H7 (cell line): ENCODE measurements around the gene ANP32A. TPM values are rescaled to one million over a fixed set of nuclear protein-coding genes. Genes with fewer than 3 reads are reported as not detected.
A peak's percentile ranks its signal among the peaks of the same experiment; 100 is the strongest.

Source experiments
- DNase-seq: peaks from one replicate; pipeline ENCODE4 v3.0.0; 2012
- H3K27me3 ChIP-seq: 2 replicates; pipeline ENCODE4 v1.6.0; 2011; ENCODE audit warnings: mild to moderate bottlenecking, low read length; ENCODE audit not compliant: control insufficient read depth, insufficient read depth
- H3K36me3 ChIP-seq: replicated peaks from 2 replicates; pipeline ENCODE4 v1.5.1; 2011; ENCODE audit warnings: low read length; ENCODE audit not compliant: control insufficient read depth, insufficient read depth
- H3K4me3 ChIP-seq: 2 replicates; pipeline ENCODE4 v1.5.1; 2011; ENCODE audit warnings: low read depth, mild to moderate bottlenecking, control low read depth, low read length, moderate library complexity; ENCODE audit not compliant: insufficient read depth
- total RNA-seq: library from RNA; depleted of rRNA; stranded (reverse); fragments of >200 nt; shearing (Covaris generic); gene quantifications from 2 replicates; pipeline ENCODE4 v1.2.3, GENCODE V29; 2014

ANP32A gene
- total RNA-seq, 1 experiment from 2014 or later = 107 TPM

DNA sequence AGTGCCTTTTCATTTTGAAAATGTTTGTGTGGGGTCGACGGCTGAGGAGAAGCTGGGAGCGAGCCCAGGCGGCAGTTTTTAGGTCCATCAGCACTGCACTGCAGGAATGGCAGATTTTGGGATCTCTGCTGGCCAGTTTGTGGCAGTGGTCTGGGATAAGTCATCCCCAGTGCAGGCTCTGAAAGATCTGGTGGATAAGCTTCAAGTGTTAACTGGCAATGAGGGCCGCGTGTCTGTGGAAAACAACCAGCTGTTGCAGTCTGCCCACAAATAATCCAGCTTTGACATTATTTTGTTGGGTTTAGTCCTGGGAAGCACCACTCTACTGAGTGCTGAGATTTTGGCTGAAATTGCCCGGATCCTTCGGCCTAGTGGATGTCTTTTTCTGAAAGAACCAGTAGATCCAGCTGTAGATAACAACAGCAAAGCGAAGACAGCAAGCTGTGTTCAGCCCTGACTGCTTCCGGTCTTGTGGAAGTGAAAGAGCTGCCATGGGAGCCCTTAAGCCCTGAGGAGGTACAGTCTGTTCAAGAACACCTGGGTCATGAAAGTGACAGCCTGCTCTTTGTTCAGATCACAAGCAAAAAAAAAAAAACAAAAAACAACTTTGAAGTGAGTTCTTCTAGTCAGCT lies 13.1 kb upstream of the ANP32A start:
- DNase-seq = no peak
- Histone ChIP-seq H3K4me3 (no peak overlapping the region), H3K27me3 (peaks cover 4% of the 10 kb centered on the region; the same call in 1 of the 2 replicates), H3K36me3 (no peaks in the 10 kb centered on the region)

- H3K36me3 ChIP-seq = no peaks in the 10 kb centered on the region
These were observed 9.6 kb upstream of the ANP32A start for GRCh38 chr15:68830141-68830785.

GRCh38 chr15:68829068-68829467 lies 8.4 kb upstream of the ANP32A start:
- DNase-seq = no peak
- Histone ChIP-seq H3K27me3 (peaks cover 18% of the 10 kb centered on the region), H3K4me3 (no peak overlapping the region), H3K36me3 (no peaks in the 10 kb centered on the region)

More at GRCh38 chr15:68830141-68830785, 9.6 kb upstream of the ANP32A start:
- Histone ChIP-seq H3K4me3 (no peak overlapping the region), H3K27me3 (peaks cover 17% of the 10 kb centered on the region)
- DNase-seq = no peak

DNA sequence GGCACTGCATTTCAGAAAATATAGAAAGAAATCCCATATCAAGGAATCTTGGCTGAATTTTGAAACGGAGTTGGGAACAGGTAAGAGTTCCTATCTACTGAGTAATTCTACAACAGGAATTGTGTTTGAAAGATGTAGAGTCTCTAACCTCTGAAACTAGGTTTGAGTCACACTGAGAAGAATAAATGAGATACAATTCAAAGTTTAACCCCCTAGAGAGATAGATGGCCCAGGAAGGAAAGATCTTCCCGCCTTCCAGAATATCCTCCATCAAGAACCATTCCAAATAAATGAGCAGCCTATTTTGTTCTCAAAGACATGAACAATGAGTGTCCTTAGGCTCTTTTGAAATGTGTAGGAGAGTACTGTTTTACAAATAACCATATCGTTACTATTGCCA lies 2.9 kb upstream of the ANP32A start:
- no peak for DNase-seq
- Histone ChIP-seq H3K4me3 (no peak overlapping the region), H3K27me3 (peaks cover 32% of the 10 kb centered on the region), H3K36me3 (no peaks in the 10 kb centered on the region)

DNA sequence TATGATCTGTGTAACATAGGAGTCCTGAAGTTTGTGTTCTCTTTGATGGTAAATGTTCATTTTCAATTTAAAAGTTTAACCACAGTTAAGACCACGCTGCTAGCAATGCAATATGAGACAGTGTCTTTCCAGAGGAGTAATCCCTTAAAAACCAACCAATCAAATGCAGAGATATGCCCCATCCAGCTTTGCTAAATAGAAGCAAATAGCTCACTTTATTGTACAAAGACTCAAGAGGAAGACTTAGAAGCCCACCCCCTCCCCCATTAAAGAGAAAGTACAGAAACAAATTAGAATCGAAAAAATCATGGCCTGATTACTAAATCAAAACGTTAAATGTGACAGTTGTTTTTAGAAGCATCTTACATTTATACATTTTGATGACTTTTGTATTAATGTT lies 2.1 kb upstream of the ANP32A start:
- H3K4me3 ChIP-seq = no peak overlapping the region
- H3K27me3 ChIP-seq = peaks cover 32% of the 10 kb centered on the region
- DNase-seq = no peak

DNA sequence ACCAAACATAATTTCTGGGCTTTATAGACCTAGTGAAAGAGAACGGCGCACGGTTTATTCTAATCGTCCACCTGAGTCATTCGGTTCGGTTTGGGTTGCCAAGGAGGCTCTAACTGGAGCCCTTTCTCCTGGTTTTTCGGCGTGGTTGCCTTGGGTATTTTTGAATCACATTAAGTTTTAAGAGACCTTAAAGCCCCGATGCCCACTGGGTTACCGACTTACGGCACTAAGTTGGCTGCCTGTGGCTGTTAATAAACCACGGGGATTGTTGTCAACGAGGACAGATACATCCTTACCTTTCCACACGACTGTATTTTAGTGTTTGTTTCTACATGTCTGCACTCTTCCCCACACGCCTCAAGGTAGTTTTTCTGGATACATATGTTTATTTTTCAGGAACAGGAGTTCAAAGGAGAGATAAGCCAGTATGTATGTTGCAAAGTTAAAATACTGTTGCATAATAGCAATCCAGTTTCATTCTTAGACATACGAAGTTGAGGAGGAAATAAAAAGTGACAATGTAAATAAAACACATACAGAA lies 1.2 kb upstream of the ANP32A start:
- peak overlapping the region; percentile 99 for H3K4me3 ChIP-seq
- H3K36me3 ChIP-seq = no peaks in the 10 kb centered on the region
- peaks cover 26% of the 10 kb centered on the region for H3K27me3 ChIP-seq
- no peak for DNase-seq

More for the DNA sequence above, 2.1 kb upstream of the ANP32A start:
- no peaks in the 10 kb centered on the region for H3K36me3 ChIP-seq

DNA sequence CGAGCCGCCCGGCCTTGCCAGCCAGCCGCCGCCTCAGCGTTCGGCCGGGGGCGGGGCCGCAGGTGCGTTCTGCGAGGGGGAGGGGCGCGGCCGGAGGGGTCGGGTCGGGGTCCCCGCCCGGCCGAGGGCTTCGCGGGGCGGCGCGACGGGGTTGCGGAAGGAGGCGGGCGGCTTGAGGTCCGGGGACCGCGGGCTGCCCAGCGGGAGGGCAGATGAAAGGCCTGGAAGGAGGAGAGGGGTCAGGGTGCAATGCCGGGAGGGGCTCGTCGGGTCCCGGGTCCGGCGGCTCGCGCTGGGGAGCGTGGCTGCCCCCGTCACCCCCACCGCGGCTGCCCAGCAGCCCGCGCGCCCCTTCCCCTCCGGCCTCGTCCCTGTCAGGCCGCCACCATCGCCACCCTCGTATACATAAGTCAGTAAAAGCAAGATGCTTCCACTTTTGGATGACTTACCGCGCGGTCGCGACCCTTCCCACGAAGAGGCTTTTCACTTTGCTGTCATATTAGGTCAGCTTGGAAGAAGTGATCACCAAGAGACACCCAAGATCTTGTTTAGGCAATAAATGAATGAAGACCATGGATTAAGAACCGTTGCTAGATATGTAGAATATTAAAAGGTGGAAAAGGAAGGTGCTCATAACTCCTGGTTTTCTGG lies 620 bp upstream of the ANP32A start:
- Histone ChIP-seq H3K27me3 (peaks cover 23% of the 10 kb centered on the region), H3K4me3 (peak overlapping the region; percentile 99), H3K36me3 (no peaks in the 10 kb centered on the region)
- no peak for DNase-seq

- H3K4me3 ChIP-seq = peak overlapping the region; percentile 99
- peak; percentile 70 for DNase-seq
- peaks cover 4% of the 10 kb centered on the region for H3K36me3 ChIP-seq
- peaks cover 20% of the 10 kb centered on the region for H3K27me3 ChIP-seq
These were observed 1.0 kb downstream of the ANP32A start for GRCh38 chr15:68819495-68820294.

DNA sequence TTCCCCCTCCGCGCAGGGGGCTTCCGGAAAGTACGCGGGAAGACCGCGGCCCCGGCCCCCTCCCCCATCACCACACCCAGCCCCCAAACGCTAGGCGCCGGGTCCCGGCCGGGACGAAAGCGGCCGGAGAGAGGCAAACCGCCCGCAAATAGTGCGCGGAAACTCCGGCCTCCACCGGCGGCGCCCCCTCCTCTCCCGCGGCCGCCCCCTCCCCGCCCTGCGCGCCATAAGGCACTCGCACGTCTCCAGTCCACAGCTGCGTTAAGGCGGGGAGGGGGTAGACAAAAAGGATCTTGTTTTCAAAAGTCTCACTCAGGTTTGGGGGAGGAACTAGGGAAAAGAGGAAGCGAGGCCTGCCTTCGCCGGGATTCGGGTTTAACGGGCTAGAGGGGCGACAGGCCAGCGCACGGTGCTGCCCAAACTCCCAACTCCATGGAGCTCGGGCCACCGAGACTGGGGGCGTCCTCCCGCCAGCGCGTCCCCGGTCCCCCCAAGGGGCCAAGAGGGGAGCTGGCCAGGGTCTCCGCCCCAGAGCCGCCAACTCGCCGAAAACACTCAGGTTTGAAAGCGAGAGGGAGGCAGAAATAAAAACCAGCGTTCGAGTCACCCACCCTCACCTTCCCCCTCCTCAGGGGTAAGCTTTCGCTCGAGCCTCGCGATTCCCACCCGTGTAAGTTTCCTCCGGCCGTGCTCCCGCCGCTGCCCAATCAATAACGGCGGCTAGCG lies 1.8 kb downstream of the ANP32A start:
- peak overlapping the region; percentile 99 for H3K4me3 ChIP-seq
- H3K36me3 ChIP-seq = peaks cover 4% of the 10 kb centered on the region
- peaks cover 18% of the 10 kb centered on the region for H3K27me3 ChIP-seq
- peak; percentile 87 for DNase-seq

- peak; percentile 90 for DNase-seq
- peaks cover 4% of the 10 kb centered on the region for H3K36me3 ChIP-seq
- H3K4me3 ChIP-seq = peak overlapping the region; percentile 99
- H3K27me3 ChIP-seq = peaks cover 18% of the 10 kb centered on the region
These were observed 2.5 kb downstream of the ANP32A start for GRCh38 chr15:68818066-68818768.

DNA sequence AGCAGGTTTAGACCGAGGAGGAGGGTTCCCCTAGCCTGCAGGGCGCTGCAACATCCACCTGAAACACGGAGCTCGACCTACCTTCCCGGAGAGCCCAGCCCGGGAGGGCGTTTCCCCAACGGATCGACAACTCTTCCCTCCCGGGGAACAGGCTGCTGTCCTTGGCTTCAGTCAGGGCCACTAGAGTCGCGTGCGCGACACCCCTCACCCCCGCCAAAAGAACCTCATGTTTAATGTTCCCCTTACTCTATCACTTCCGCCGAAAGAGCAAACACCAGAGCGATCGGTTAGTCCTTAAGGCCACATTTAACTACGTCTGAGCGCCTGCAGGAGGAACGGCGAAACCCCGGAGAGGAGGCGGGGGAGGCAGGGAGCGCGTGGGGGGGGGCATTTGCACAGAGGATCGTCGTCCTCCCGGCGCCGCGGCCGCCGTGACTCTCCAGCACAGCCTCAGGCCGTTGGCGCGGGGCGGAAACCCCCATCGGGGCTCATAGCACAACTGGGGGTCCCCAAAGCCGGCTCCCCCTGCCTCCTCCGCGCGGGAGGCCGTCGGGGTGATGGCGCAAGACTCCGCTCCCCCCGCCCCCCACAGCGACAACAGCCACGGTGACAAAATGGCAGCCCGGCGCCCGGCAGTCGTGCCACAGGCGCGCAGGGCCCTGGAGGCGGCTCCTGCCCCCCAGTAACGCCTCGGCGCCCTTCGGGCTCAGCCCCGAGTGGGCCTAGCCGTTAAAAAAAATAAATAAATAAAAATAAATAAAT lies 3.2 kb downstream of the ANP32A start:
- peak; percentile 76 for DNase-seq
- peak overlapping the region; percentile 99 for H3K4me3 ChIP-seq
- H3K27me3 ChIP-seq = peaks cover 11% of the 10 kb centered on the region
- peaks cover 4% of the 10 kb centered on the region for H3K36me3 ChIP-seq

GRCh38 chr15:68816795-68817303 lies 3.8 kb downstream of the ANP32A start:
- DNase-seq = no peak
- peaks cover 5% of the 10 kb centered on the region for H3K27me3 ChIP-seq
- H3K4me3 ChIP-seq = peak overlapping the region; percentile 99
- peaks cover 4% of the 10 kb centered on the region for H3K36me3 ChIP-seq
